Muscle layer of colon (tissue), 2 donors: Measurements from ENCODE around the gene TAF11L5.
"Not testable (repeated sequence)": the region's sequence is repeated elsewhere in the genome, so short reads cannot be mapped to it uniquely, and the experiment has no call there.

Source experiments
- H3K27ac ChIP-seq: one replicate; pipeline ENCODE4 v1.7.0; 2013; ENCODE audit warnings: low read depth, mild to moderate bottlenecking, low read length, moderate library complexity
- H3K27me3 ChIP-seq, 2 donors: one replicate each; pipeline ENCODE4 v1.7.0; 2013; ENCODE audit warnings: low read length in 2 of 2, mild to moderate bottlenecking in 2 of 2; ENCODE audit not compliant: insufficient read depth in 2 of 2, control insufficient read depth in 1 of 2
- H3K36me3 ChIP-seq: one replicate; pipeline ENCODE4 v1.7.0; 2013; ENCODE audit warnings: mild to moderate bottlenecking, low read length; ENCODE audit not compliant: insufficient read depth
- H3K4me1 ChIP-seq: one replicate; pipeline ENCODE4 v1.7.0; 2013; ENCODE audit warnings: mild to moderate bottlenecking, low read length; ENCODE audit not compliant: insufficient read depth
- H3K4me3 ChIP-seq, 2 donors: one replicate each; pipeline ENCODE4 v1.7.0; 2013; ENCODE audit warnings: low read length in 2 of 2, low read depth in 1 of 2, mild to moderate bottlenecking in 1 of 2, moderate library complexity in 1 of 2
- H3K9ac ChIP-seq: one replicate; pipeline ENCODE4 v1.7.0; 2013; ENCODE audit warnings: low read length
- H3K9me3 ChIP-seq: one replicate; pipeline ENCODE4 v1.7.0; 2013; ENCODE audit warnings: mild to moderate bottlenecking, low read length
- donor health status: abdominal sarcoma.
- donor health status: Adenocarcinoma of cecum.

TAF11L5 gene

DNA sequence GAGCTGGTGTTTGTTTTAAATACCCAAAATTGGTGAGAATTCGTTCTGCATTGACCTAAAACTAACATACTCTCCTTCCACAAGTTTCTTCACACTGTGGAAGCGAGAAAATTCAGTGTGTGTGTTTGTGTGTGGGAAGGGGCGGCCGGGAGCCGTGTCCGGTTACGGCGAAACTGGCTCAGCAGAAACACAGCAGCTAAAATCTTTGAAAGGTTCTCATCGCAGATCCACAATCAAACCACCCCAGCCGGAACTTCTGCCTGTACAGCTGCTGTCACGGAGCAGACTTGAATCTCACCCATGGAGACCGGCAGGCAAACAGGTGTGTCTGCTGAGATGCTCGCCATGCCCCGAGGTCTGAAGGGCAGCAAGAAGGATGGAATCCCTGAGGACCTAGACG is at the start of gene TAF11L5:
Gene TAF11L5 (plus strand): TSS at position 301 of the 400 bp plus-strand sequence.
- H3K9ac ChIP-seq, H3K36me3 ChIP-seq, H3K27ac ChIP-seq, H3K27me3 ChIP-seq, H3K4me1 ChIP-seq, H3K4me3 ChIP-seq, H3K9me3 ChIP-seq: not testable (repeated sequence)

DNA sequence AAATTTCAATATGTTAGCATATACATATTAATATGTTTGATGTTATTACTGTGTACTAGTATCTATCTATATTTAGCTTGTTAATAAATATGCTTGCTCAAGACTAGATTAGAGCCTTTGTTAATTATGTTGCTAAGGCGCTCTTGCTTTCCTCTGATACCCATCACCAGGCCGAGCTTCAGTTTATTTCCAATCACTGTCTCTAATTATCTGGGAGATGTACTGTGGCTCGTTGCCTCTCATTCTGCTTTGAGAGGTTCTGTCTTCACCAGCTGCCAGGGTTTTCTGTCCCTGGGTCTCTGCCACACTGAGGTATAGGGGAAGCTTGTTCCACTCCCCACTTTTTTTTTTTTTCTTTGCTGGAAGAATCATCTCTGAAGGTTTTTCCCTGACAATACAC is 48.0 kb upstream of the TAF11L5 start:
- no peak overlapping the region for H3K27ac ChIP-seq
- H3K9ac ChIP-seq, result no peak overlapping the region
- no peaks in the 10 kb centered on the region for H3K4me1 ChIP-seq
- no peaks in the 10 kb centered on the region for H3K27me3 ChIP-seq
- no peak overlapping the region for H3K4me3 ChIP-seq
- H3K9me3 ChIP-seq, result no peaks in the 10 kb centered on the region
- no peaks in the 10 kb centered on the region for H3K36me3 ChIP-seq

DNA sequence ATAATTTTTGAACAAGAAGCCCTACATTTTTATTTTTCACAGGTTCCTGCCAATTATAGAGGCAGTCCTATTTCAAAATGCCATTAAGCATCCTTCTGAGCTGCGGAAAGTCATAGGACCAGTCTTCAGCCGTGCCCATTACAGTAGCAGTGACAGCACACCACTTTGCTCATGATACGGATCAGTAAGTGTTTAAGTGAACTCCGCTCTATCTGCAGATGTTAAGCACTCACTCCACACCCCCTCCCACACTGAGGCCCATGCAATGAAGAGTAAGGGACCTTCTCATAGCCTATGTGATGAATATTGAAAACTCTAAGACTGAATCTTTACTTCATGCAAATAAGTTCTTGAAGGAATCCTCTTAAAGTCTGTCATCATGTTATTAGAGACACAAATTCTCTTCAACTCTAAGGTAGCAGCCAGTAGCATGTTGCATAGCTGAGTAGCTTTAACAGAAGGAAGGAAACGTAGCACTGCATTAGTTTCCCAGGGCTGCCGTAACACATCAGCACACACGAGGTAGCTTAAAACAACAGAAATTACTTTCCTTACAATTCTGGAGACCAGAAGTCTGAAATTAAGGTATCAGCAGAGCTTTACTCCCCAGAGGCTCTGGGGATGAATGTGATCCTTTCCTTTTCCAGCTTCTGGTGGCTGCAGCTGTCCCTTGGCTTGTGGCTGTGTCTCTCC is 47.3 kb upstream of the TAF11L5 start:
- Histone ChIP-seq H3K36me3 (no peaks in the 10 kb centered on the region), H3K4me3 (no peak overlapping the region), H3K4me1 (no peaks in the 10 kb centered on the region), H3K27me3 (no peaks in the 10 kb centered on the region), H3K9ac (no peak overlapping the region), H3K27ac (no peak overlapping the region), H3K9me3 (no peaks in the 10 kb centered on the region)

DNA sequence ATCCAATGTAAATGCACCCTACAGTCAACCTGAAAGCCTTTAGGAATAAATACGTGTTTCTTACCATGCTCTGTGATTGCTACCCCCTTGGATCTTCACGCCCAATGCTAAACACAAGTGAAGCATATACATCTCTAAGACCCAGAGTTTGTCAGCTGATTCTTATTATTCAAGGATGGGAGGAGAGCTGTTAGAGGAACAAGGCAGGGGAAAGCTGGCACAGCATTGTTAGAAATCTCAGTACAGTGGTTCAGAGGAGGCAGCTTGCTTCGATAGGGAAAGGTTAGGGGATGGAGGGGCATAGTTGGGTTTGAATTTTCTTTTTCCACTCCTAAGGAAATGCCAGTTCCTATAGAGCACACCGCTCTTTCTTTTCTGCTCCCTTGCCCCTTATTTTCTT is 43.7 kb upstream of the TAF11L5 start:
- Histone ChIP-seq H3K4me1 (no peaks in the 10 kb centered on the region), H3K9me3 (no peaks in the 10 kb centered on the region), H3K4me3 (no peak overlapping the region), H3K27me3 (no peaks in the 10 kb centered on the region), H3K36me3 (no peaks in the 10 kb centered on the region), H3K9ac (no peak overlapping the region), H3K27ac (no peak overlapping the region)

DNA sequence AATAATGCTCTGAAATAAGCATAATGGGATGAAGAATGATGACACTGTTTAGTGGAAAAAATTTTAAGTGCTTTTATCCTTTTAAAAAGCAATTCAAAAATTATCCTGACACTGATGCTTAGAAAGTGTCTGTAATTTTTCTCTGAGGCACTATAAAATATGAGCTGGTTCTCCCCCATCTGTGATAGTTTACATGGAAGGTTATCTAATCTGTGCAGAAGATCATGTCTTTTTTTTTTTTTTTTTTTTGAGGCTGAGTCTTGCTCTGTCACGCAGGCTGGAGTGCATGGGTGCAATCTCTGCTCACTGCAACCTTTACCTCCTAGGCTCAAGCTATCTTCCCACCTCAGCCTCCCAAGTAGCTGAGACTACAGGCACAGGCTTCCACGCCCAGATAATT is 42.2 kb upstream of the TAF11L5 start:
- no peaks in the 10 kb centered on the region for H3K9me3 ChIP-seq
- H3K4me1 ChIP-seq, result no peaks in the 10 kb centered on the region
- H3K4me3 ChIP-seq, result no peak overlapping the region
- H3K27me3 ChIP-seq, result no peaks in the 10 kb centered on the region
- no peak overlapping the region for H3K9ac ChIP-seq
- no peak overlapping the region for H3K27ac ChIP-seq
- H3K36me3 ChIP-seq, result no peaks in the 10 kb centered on the region

DNA sequence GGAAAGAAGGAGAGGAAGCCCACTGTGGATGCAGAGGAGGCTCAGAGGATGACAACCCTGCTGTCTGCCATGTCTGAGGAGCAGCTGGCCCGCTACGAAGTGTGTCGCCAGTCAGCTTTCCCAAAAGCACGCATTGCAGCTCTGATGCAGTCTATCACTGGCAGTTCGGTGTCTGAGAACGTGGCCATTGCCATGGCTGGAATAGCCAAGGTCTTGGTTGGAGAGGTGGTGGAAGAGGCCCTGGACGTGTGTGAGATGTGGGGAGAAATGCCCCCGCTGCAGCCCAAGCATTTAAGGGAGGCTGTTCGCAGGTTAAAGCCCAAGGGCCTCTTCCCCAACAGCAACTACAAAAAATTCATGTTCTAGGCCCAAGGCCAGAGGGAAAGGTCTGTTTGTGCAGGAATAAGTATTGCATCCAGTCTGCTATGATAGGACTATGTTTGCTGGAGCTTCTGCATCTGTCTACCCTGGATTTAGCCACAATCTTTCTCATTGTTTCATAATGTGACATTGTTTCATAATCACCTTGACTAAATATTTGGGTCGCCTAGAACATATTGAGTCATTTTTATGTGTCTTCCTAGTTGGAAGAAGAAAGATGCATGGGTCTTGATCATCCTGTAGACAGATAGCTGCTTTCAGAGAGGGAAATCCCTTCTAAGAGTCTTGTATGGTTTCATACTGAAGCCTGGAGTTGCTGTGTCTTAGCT is 38.4 kb upstream of the TAF11L5 start:
- H3K27me3 ChIP-seq, H3K27ac ChIP-seq, H3K9ac ChIP-seq, H3K9me3 ChIP-seq, H3K36me3 ChIP-seq, H3K4me3 ChIP-seq, H3K4me1 ChIP-seq: not testable (repeated sequence)

DNA sequence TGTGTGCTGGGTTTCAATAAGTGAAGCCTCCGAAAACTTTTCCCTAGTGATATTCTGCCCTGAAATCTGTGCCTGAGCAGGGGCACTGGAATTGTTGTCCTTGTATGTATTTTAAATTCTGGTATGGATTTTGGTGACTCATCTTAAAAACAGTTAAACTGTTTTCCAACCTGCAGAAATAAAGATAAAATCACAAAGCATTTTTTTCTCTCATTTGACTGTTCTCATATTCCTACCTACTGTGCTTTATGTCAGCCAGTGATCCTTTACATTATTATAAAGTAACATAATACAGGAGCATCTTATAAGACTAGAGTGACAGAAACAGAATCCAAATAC is 37.9 kb upstream of the TAF11L5 start:
- H3K4me1 ChIP-seq, result no peaks in the 10 kb centered on the region
- no peaks in the 10 kb centered on the region for H3K9me3 ChIP-seq

DNA sequence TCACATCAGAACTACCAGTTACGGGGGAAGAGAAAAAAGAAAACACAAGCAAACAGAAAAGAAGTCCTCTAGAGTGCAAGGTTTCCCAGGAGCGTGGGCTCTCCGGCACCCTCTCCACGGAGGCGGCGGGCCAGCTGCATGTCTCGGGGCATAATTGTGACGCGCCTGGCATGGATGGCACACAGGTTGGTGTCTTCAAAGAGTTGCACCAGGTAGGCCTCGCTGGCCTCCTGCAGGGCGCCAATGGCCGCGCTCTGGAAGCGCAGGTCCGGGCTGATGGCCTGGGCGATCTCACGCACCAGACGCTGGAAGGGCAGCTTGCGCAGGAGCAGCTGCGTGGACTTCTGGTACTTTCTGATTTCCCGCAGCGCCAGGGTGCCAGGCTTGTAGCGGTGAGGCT is 33.8 kb upstream of the TAF11L5 start:
- H3K4me3 ChIP-seq, result not testable (repeated sequence)

More for the DNA sequence above, 37.9 kb upstream of the TAF11L5 start:
- no peak overlapping the region for H3K4me3 ChIP-seq
- no peak overlapping the region for H3K27ac ChIP-seq
- H3K27me3 ChIP-seq, result no peaks in the 10 kb centered on the region
- no peak overlapping the region for H3K9ac ChIP-seq
- no peaks in the 10 kb centered on the region for H3K36me3 ChIP-seq

DNA sequence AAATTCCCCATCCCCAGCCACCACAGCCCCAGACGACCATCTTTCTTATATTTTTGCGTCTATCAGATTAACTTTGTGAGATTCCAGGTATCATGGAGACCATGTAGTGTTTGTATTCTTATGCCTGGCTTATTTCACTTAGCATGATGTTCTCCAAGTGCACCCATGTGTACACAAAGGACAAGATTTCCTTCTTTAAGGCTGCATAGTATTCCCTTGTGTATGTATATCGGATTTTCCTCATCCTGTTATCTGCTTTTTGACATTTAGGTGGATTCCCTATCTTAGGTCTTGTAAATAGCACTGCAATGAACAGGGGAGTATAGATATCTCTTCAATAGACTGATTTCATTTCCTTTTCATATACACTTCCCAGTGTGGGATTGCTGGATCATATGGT is 32.3 kb upstream of the TAF11L5 start:
- Histone ChIP-seq H3K4me3 (no peak overlapping the region), H3K9me3 (no peaks in the 10 kb centered on the region), H3K9ac (no peak overlapping the region), H3K27me3 (no peaks in the 10 kb centered on the region), H3K27ac (no peak overlapping the region), H3K4me1 (no peaks in the 10 kb centered on the region), H3K36me3 (no peaks in the 10 kb centered on the region)

More for the DNA sequence above, 33.8 kb upstream of the TAF11L5 start:
- H3K27me3 ChIP-seq, H3K9me3 ChIP-seq, H3K9ac ChIP-seq, H3K4me1 ChIP-seq, H3K36me3 ChIP-seq, H3K27ac ChIP-seq: not testable (repeated sequence)

DNA sequence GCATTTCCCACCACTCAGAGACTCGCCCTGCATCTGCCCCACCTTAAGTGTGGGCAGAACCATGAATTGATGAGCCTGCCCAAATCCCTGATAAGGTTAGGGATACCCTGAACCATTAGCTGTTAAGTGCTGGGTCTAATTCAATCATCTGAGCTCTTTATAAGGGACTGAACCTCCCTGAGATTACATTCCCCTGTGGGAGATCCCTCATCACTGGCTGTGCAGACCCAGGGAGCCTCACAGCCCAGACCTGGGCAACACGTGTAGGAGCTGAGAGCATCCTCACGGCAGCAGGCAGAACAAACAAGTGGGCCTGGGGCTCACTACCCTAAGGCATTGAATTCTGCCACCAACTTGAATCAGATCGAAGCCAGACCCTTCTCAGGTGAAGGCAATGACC is 27.6 kb upstream of the TAF11L5 start:
- Histone ChIP-seq H3K4me1 (no peaks in the 10 kb centered on the region), H3K27ac (no peak overlapping the region), H3K9me3 (no peaks in the 10 kb centered on the region), H3K36me3 (no peaks in the 10 kb centered on the region), H3K27me3 (no peaks in the 10 kb centered on the region), H3K4me3 (no peak overlapping the region), H3K9ac (no peak overlapping the region)

DNA sequence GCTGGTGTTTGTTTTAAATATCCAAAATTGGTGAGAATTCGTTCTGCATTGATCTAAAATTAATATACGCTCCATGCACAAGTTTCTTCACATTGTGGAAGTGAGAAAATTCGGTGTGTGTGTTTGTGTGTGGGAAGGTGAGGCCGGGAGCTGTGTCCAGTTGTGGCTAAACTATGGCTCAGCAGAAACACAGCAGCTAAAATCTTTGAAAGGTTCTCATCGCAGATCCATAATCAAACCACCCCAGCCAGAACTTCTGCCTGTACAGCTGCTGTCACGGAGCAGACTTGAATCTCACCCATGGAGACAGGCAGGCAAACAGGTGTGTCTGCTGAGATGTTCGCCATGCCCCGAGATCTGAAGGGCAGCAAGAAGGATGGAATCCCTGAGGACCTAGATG is 27.1 kb upstream of the TAF11L5 start, which contains the start of gene TAF11L2:
Gene TAF11L2 (plus strand): TSS at position 301 of the 400 bp plus-strand sequence.
- H3K4me1 ChIP-seq, H3K27ac ChIP-seq, H3K4me3 ChIP-seq, H3K36me3 ChIP-seq, H3K9ac ChIP-seq, H3K27me3 ChIP-seq, H3K9me3 ChIP-seq: not testable (repeated sequence)

DNA sequence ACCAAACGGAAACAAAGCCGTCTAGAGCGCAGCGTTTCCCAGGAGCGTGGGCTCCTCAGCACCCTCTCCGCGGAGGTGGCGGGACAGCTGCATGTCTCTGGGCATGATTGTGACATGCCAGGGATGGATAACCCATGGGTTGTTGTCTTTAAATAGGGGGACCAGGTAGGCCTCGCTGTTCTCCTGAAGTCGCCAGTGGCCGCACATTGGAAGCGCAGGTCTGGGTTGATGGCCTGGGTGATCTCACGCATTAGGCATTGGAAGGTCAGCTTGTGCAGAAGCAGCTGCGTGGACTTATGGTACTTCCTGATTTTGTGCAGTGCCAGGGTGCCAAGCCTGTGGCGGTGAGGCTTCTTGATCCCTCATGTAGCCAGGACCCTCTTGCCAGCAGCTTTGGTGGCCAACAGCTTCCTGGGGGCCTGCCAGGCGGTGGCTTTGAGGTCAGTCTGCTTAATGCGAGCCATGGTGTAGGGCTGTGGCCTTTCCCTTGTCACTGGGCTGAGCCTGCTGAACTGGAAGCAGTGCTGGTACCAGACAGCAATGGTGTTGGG is 13.2 kb upstream of the TAF11L5 start:
- no peaks in the 10 kb centered on the region for H3K9me3 ChIP-seq
- H3K4me3 ChIP-seq, result no peak overlapping the region
- no peaks in the 10 kb centered on the region for H3K36me3 ChIP-seq

More for the DNA sequence above, 13.2 kb upstream of the TAF11L5 start:
- H3K4me1 ChIP-seq, result no peaks in the 10 kb centered on the region
- no peak overlapping the region for H3K9ac ChIP-seq
- H3K27ac ChIP-seq, result no peak overlapping the region
- no peaks in the 10 kb centered on the region for H3K27me3 ChIP-seq
